Measurements from ENCODE around the gene GNE.
"Not testable (repeated sequence)": the region's sequence is repeated elsewhere in the genome, so short reads cannot be mapped to it uniquely, and the experiment has no call there.

- TF ChIP-seq, protein P1, sequence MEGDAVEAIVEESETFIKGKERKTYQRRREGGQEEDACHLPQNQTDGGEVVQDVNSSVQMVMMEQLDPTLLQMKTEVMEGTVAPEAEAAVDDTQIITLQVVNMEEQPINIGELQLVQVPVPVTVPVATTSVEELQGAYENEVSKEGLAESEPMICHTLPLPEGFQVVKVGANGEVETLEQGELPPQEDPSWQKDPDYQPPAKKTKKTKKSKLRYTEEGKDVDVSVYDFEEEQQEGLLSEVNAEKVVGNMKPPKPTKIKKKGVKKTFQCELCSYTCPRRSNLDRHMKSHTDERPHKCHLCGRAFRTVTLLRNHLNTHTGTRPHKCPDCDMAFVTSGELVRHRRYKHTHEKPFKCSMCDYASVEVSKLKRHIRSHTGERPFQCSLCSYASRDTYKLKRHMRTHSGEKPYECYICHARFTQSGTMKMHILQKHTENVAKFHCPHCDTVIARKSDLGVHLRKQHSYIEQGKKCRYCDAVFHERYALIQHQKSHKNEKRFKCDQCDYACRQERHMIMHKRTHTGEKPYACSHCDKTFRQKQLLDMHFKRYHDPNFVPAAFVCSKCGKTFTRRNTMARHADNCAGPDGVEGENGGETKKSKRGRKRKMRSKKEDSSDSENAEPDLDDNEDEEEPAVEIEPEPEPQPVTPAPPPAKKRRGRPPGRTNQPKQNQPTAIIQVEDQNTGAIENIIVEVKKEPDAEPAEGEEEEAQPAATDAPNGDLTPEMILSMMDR (IDR thresholded peaks at IDR 0.05; ENCODE audit: insufficient read depth, low read length), result not testable (repeated sequence)
- TF ChIP-seq POLR2AphosphoS5 (IDR thresholded peaks at IDR 0.05; ENCODE audit: low read depth); GABPA (IDR thresholded peaks at IDR 0.05; ENCODE audit: low read depth); SPI1 (IDR thresholded peaks at IDR 0.05; ENCODE audit: borderline replicate concordance, low read depth): not testable (repeated sequence)
- TF ChIP-seq, protein P2, sequence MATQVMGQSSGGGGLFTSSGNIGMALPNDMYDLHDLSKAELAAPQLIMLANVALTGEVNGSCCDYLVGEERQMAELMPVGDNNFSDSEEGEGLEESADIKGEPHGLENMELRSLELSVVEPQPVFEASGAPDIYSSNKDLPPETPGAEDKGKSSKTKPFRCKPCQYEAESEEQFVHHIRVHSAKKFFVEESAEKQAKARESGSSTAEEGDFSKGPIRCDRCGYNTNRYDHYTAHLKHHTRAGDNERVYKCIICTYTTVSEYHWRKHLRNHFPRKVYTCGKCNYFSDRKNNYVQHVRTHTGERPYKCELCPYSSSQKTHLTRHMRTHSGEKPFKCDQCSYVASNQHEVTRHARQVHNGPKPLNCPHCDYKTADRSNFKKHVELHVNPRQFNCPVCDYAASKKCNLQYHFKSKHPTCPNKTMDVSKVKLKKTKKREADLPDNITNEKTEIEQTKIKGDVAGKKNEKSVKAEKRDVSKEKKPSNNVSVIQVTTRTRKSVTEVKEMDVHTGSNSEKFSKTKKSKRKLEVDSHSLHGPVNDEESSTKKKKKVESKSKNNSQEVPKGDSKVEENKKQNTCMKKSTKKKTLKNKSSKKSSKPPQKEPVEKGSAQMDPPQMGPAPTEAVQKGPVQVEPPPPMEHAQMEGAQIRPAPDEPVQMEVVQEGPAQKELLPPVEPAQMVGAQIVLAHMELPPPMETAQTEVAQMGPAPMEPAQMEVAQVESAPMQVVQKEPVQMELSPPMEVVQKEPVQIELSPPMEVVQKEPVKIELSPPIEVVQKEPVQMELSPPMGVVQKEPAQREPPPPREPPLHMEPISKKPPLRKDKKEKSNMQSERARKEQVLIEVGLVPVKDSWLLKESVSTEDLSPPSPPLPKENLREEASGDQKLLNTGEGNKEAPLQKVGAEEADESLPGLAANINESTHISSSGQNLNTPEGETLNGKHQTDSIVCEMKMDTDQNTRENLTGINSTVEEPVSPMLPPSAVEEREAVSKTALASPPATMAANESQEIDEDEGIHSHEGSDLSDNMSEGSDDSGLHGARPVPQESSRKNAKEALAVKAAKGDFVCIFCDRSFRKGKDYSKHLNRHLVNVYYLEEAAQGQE (IDR thresholded peaks at IDR 0.05; ENCODE audit: insufficient replicate concordance, low read depth), result not testable (repeated sequence)
These were observed 18.6 kb downstream of the GNE start for GRCh38 chr9:36239675-36240074.

All from HL-60 (cell line).